ENCODE results near the gene SLC12A2. TPM values are rescaled to one million over a fixed set of nuclear protein-coding genes. Genes with fewer than 3 reads are reported as not detected.

The SLC12A2 gene
- total RNA-seq, 1 experiment from 2014 or later, result 36.9 TPM

GRCh38 chr5:128158342-128158741 is 74.8 kb downstream of the SLC12A2 start:
- BruUV-seq (replicated peaks), result no TSS peak
- intact Hi-C loops (cut with micrococcal nuclease; ENCODE audit: unreplicated experiment) (no loop called here), in situ Hi-C loops (cut with HindIII; ENCODE audit: low pct_unique_long_range_greater_than_20kb, low sequenced_read_pairs) (no loop called here)
- DNase-seq (ENCODE audit: low read depth, low spot score) (no peak), ATAC-seq (no peak)
- TF ChIP-seq, protein P1, sequence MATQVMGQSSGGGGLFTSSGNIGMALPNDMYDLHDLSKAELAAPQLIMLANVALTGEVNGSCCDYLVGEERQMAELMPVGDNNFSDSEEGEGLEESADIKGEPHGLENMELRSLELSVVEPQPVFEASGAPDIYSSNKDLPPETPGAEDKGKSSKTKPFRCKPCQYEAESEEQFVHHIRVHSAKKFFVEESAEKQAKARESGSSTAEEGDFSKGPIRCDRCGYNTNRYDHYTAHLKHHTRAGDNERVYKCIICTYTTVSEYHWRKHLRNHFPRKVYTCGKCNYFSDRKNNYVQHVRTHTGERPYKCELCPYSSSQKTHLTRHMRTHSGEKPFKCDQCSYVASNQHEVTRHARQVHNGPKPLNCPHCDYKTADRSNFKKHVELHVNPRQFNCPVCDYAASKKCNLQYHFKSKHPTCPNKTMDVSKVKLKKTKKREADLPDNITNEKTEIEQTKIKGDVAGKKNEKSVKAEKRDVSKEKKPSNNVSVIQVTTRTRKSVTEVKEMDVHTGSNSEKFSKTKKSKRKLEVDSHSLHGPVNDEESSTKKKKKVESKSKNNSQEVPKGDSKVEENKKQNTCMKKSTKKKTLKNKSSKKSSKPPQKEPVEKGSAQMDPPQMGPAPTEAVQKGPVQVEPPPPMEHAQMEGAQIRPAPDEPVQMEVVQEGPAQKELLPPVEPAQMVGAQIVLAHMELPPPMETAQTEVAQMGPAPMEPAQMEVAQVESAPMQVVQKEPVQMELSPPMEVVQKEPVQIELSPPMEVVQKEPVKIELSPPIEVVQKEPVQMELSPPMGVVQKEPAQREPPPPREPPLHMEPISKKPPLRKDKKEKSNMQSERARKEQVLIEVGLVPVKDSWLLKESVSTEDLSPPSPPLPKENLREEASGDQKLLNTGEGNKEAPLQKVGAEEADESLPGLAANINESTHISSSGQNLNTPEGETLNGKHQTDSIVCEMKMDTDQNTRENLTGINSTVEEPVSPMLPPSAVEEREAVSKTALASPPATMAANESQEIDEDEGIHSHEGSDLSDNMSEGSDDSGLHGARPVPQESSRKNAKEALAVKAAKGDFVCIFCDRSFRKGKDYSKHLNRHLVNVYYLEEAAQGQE (IDR thresholded peaks at IDR 0.05; ENCODE audit: insufficient read depth in 1 of 2, low read depth in 2 of 2, low read length in 1 of 2), result no peak
- TF ChIP-seq TCF7L2 (IDR thresholded peaks at IDR 0.05; ENCODE audit: low read depth, low read length) (no peak), SIN3A (IDR thresholded peaks at IDR 0.05; ENCODE audit: borderline replicate concordance, insufficient read depth, low read depth, low read length) (no peak), CTCF (IDR thresholded peaks at IDR 0.05) (no peak), POLR2AphosphoS5 (IDR thresholded peaks at IDR 0.05; ENCODE audit: low read depth, low read length) (no peak)
- POLR2A ChIA-PET, result no interaction called here
- H3K9me3 ChIP-seq (ENCODE audit: control insufficient read depth, insufficient read depth, low read depth, low read length), result no peaks in the 10 kb centered on the region
- no peaks in the 10 kb centered on the region for H3K36me3 ChIP-seq (ENCODE audit: control insufficient read depth, insufficient read depth, low read length)
- no peak overlapping the region for H3K27ac ChIP-seq (ENCODE audit: low read length)
- CTCF ChIA-PET, result interaction anchor here (0.6 kb wide), 1 partner anchor 195 kb away, joined by 4 read pairs; no protein-coding TSS in a partner anchor
- H3K4me3 ChIP-seq (ENCODE audit: low read depth in 2 of 2, low read length in 2 of 2), result no peak overlapping the region
- no peaks in the 10 kb centered on the region for H3K27me3 ChIP-seq (ENCODE audit: control insufficient read depth, insufficient read depth, low read length)
- no peaks in the 10 kb centered on the region for H3K4me1 ChIP-seq (ENCODE audit: control insufficient read depth, insufficient read depth, low read length)

DNA sequence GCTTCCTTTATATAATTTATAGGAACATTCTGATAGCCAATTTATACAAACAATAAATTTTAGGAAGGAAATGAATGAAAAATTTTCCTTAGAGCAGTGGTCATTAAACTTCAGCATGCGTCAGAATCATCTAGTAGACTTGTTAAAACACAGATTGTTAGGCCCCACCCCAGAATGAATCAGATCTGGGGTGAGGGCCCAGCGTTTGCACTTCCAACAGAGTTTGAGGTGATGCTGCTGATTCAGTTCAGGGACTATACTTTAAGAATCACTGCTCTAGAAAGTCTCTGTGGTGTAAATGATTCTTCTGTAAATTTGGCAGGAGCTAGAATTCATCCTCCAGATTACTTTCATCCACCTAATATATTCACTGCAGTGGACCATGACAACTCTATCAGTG is 80.4 kb downstream of the SLC12A2 start:
- ChIA-PET POLR2A (no interaction called here), CTCF (no interaction called here)
- no peak for DNase-seq (ENCODE audit: low read depth, low spot score)
- ATAC-seq, result no peak
- TF ChIP-seq, protein P1 (IDR thresholded peaks at IDR 0.05; ENCODE audit: insufficient read depth in 1 of 2, low read depth in 2 of 2, low read length in 1 of 2), result no peak
- TF ChIP-seq TCF7L2 (IDR thresholded peaks at IDR 0.05; ENCODE audit: low read depth, low read length) (no peak), POLR2AphosphoS5 (IDR thresholded peaks at IDR 0.05; ENCODE audit: low read depth, low read length) (no peak), SIN3A (IDR thresholded peaks at IDR 0.05; ENCODE audit: borderline replicate concordance, insufficient read depth, low read depth, low read length) (no peak), CTCF (IDR thresholded peaks at IDR 0.05) (no peak)
- no TSS peak for BruUV-seq (replicated peaks)
- Histone ChIP-seq H3K9me3 (ENCODE audit: control insufficient read depth, insufficient read depth, low read depth, low read length) (no peaks in the 10 kb centered on the region), H3K4me3 (ENCODE audit: low read depth in 2 of 2, low read length in 2 of 2) (no peak overlapping the region), H3K36me3 (ENCODE audit: control insufficient read depth, insufficient read depth, low read length) (no peaks in the 10 kb centered on the region), H3K4me1 (ENCODE audit: control insufficient read depth, insufficient read depth, low read length) (no peaks in the 10 kb centered on the region), H3K27me3 (ENCODE audit: control insufficient read depth, insufficient read depth, low read length) (no peaks in the 10 kb centered on the region), H3K27ac (ENCODE audit: low read length) (no peak overlapping the region)
- intact Hi-C loops (cut with micrococcal nuclease; ENCODE audit: unreplicated experiment) (no loop called here), in situ Hi-C loops (cut with HindIII; ENCODE audit: low pct_unique_long_range_greater_than_20kb, low sequenced_read_pairs) (no loop called here)

All from Panc1 (cell line).